Measurements from ENCODE around the gene ART3.

ART3 gene

DNA sequence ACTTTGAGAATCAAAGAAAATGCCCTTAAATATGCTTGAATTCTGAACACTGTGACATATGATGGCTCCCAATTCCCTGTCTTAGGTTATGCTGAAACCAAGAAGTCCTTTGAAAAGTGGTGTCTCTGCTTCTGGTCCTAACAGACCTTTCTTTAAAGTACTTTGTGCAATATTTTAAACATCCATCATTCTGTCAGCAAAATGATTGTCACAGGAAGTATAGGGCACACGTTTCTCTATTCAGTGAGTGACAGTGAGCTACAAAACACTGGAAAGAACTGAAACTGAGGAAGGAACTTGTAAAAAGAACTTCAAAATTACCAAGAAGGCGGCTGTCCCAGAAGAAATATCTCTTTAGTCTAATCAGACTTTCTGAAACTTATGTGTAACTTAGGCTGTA, 85.8 kb downstream of the ART3 start:
- no peak for DNase-seq

More for the DNA sequence above, 85.8 kb downstream of the ART3 start:
- Histone ChIP-seq H3K4me3 (ENCODE audit: low read depth, low read length) (no peak overlapping the region), H3K36me3 (peaks cover 15% of the 10 kb centered on the region), H3K9me3 (no peaks in the 10 kb centered on the region), H3K27me3 (no peaks in the 10 kb centered on the region), H3K4me1 (no peaks in the 10 kb centered on the region)
- TF ChIP-seq, protein P1, sequence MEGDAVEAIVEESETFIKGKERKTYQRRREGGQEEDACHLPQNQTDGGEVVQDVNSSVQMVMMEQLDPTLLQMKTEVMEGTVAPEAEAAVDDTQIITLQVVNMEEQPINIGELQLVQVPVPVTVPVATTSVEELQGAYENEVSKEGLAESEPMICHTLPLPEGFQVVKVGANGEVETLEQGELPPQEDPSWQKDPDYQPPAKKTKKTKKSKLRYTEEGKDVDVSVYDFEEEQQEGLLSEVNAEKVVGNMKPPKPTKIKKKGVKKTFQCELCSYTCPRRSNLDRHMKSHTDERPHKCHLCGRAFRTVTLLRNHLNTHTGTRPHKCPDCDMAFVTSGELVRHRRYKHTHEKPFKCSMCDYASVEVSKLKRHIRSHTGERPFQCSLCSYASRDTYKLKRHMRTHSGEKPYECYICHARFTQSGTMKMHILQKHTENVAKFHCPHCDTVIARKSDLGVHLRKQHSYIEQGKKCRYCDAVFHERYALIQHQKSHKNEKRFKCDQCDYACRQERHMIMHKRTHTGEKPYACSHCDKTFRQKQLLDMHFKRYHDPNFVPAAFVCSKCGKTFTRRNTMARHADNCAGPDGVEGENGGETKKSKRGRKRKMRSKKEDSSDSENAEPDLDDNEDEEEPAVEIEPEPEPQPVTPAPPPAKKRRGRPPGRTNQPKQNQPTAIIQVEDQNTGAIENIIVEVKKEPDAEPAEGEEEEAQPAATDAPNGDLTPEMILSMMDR (IDR thresholded peaks at IDR 0.05; ENCODE audit: low read depth, low read length) = no peak

Measured in BE2C (cell line).